ENCODE data around the gene CACNG1.

The CACNG1 gene

DNA sequence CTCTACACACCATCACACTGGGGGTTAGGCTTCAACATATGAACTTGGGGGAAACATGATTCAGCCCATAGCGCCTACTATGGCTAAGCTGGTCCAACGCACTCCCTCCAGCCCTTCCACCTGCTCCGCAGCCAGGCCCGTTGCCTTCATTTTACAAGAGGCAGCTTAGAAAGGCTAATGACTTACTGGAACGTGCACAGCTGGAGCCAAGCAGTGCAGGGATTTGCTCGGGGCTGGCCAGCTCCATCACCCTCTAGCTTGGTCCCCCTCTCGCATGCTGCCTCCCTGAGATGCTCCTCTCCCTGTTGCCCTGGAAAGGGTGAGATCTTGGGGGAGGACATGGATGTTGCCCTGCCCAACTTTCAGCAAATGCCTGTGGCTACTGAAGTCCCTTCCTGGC is 2.8 kb upstream of the CACNG1 start:
- Histone ChIP-seq H3K27ac (ENCODE audit: low read length) (no peak overlapping the region), H3K9me3 (ENCODE audit: insufficient read depth, low read length, severe bottlenecking) (no peaks in the 10 kb centered on the region), H3K4me3 (ENCODE audit: low read depth in 1 of 2, low read length in 2 of 2) (no peak overlapping the region), H3K79me2 (ENCODE audit: insufficient read depth, low read length) (no peaks in the 10 kb centered on the region), H3K36me3 (ENCODE audit: insufficient read depth, low read length) (no peaks in the 10 kb centered on the region), H3K9ac (ENCODE audit: low read depth, low read length) (no peak overlapping the region), H4K20me1 (ENCODE audit: insufficient read depth, low read length) (no peaks in the 10 kb centered on the region), H3K4me1 (ENCODE audit: insufficient read depth, low read length) (no peaks in the 10 kb centered on the region), H3K4me2 (ENCODE audit: insufficient read depth, low read length) (no peak overlapping the region), H3K27me3 (ENCODE audit: insufficient read depth, low read length, poor library complexity) (no peaks in the 10 kb centered on the region), H2AFZ (ENCODE audit: low read depth, low read length) (no peak overlapping the region)
- ATAC-seq (ENCODE audit: insufficient read depth, low read depth) (no peak), DNase-seq (no peak)
- no peak for TF ChIP-seq EZH2 (IDR thresholded peaks at IDR 0.05; ENCODE audit: borderline replicate concordance, low read depth, low read length, severe bottlenecking)
- TF ChIP-seq, protein P1, sequence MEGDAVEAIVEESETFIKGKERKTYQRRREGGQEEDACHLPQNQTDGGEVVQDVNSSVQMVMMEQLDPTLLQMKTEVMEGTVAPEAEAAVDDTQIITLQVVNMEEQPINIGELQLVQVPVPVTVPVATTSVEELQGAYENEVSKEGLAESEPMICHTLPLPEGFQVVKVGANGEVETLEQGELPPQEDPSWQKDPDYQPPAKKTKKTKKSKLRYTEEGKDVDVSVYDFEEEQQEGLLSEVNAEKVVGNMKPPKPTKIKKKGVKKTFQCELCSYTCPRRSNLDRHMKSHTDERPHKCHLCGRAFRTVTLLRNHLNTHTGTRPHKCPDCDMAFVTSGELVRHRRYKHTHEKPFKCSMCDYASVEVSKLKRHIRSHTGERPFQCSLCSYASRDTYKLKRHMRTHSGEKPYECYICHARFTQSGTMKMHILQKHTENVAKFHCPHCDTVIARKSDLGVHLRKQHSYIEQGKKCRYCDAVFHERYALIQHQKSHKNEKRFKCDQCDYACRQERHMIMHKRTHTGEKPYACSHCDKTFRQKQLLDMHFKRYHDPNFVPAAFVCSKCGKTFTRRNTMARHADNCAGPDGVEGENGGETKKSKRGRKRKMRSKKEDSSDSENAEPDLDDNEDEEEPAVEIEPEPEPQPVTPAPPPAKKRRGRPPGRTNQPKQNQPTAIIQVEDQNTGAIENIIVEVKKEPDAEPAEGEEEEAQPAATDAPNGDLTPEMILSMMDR (IDR thresholded peaks at IDR 0.05; ENCODE audit: borderline replicate concordance, extremely low read depth, low read length, poor library complexity, severe bottlenecking), result no peak

DNA sequence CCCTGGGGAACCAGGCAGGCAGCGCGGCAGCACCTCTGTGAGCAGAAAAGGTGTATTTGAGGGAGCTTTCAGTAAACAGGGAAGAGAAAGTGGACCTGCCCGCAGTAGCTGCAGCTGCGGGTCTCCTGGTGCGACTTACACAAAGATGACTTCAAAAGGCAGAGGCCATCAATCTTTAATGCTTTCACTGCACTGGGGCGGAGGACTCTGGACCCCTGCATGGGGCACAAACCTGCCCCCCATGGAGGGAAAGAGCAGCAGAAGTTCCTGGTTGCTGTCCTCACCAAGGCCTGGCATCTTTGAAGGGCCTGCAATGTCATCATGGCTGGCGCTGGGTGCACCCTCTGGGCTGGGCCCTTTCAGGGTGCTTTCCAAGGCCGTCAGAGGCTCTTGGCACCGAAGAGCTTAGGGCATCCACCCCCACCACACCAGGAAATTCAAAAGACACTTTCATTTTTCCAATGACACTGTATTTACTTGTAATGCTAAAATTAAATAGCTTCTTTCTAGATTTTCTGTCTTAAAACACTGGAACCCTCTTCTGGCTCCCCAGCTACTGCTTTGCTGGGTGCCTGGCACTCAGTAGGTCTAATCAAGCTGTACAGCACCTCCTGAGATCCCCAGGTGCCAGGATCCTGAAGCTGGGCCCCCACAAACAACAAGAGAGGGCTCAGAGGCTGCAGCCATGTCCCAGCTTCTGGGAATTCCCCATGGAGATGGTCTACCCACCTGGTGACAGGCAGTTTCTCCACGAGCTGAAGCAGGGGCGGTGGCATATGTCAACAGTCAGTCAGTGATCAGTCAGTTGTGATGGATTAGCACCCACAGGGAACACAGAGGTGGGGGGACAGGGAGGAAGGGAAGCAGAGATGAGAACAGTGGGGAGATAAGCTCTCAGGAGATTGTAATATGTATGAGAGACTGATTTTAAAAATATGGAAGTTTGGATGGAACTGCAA is 2.1 kb upstream of the CACNG1 start:
- DNase-seq (no peak), ATAC-seq (ENCODE audit: insufficient read depth, low read depth) (no peak)
- H4K20me1 ChIP-seq (ENCODE audit: insufficient read depth, low read length), result no peaks in the 10 kb centered on the region
- H3K27me3 ChIP-seq (ENCODE audit: insufficient read depth, low read length, poor library complexity), result no peaks in the 10 kb centered on the region
- H3K36me3 ChIP-seq (ENCODE audit: insufficient read depth, low read length), result no peaks in the 10 kb centered on the region
- no peaks in the 10 kb centered on the region for H3K79me2 ChIP-seq (ENCODE audit: insufficient read depth, low read length)
- H3K9me3 ChIP-seq (ENCODE audit: insufficient read depth, low read length, severe bottlenecking), result no peaks in the 10 kb centered on the region
- no peak overlapping the region for H3K9ac ChIP-seq (ENCODE audit: low read depth, low read length)
- no peaks in the 10 kb centered on the region for H3K4me1 ChIP-seq (ENCODE audit: insufficient read depth, low read length)
- no peak overlapping the region for H3K4me2 ChIP-seq (ENCODE audit: insufficient read depth, low read length)
- TF ChIP-seq EZH2 (IDR thresholded peaks at IDR 0.05; ENCODE audit: borderline replicate concordance, low read depth, low read length, severe bottlenecking), result no peak
- H3K27ac ChIP-seq (ENCODE audit: low read length), result no peak overlapping the region
- no peak overlapping the region for H3K4me3 ChIP-seq (ENCODE audit: low read depth in 1 of 2, low read length in 2 of 2)
- no peak overlapping the region for H2AFZ ChIP-seq (ENCODE audit: low read depth, low read length)

DNA sequence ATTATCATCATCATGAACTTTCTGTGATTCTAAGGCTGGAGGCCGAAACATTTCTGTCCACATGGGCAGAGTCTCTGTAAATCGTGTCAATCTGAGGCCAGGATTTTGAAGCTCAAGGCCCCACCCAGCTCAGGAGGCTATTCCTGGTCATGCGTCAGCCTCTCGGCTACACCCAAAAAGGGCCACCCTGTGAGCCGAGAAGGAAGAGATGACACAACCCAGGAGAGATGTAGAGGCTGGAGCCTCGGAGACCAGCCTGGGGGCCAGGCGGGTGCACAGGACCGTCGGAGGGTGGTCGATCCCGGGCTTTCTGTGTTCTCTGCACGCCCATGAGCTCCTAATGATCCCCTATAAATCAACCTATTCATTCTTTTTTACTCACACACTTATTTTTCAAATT is 1.1 kb upstream of the CACNG1 start:
- no peak for TF ChIP-seq EZH2 (IDR thresholded peaks at IDR 0.05; ENCODE audit: borderline replicate concordance, low read depth, low read length, severe bottlenecking)
- TF ChIP-seq, protein P1 (IDR thresholded peaks at IDR 0.05; ENCODE audit: borderline replicate concordance, extremely low read depth, low read length, poor library complexity, severe bottlenecking), result no peak
- Histone ChIP-seq H3K36me3 (ENCODE audit: insufficient read depth, low read length) (no peaks in the 10 kb centered on the region), H3K4me2 (ENCODE audit: insufficient read depth, low read length) (no peak overlapping the region), H3K9me3 (ENCODE audit: insufficient read depth, low read length, severe bottlenecking) (peaks cover 7% of the 10 kb centered on the region), H4K20me1 (ENCODE audit: insufficient read depth, low read length) (no peaks in the 10 kb centered on the region), H3K79me2 (ENCODE audit: insufficient read depth, low read length) (no peaks in the 10 kb centered on the region), H3K27ac (ENCODE audit: low read length) (no peak overlapping the region), H3K9ac (ENCODE audit: low read depth, low read length) (no peak overlapping the region), H2AFZ (ENCODE audit: low read depth, low read length) (no peak overlapping the region), H3K4me1 (ENCODE audit: insufficient read depth, low read length) (no peaks in the 10 kb centered on the region), H3K4me3 (ENCODE audit: low read depth in 1 of 2, low read length in 2 of 2) (no peak overlapping the region), H3K27me3 (ENCODE audit: insufficient read depth, low read length, poor library complexity) (no peaks in the 10 kb centered on the region)
- no peak for DNase-seq
- ATAC-seq (ENCODE audit: insufficient read depth, low read depth), result no peak

GRCh38 chr17:67044940-67045339 is 586 bp downstream of the CACNG1 start:
- Histone ChIP-seq H3K9me3 (ENCODE audit: insufficient read depth, low read length, severe bottlenecking) (peaks cover 21% of the 10 kb centered on the region), H3K27ac (ENCODE audit: low read length) (no peak overlapping the region), H3K36me3 (ENCODE audit: insufficient read depth, low read length) (no peaks in the 10 kb centered on the region), H3K27me3 (ENCODE audit: insufficient read depth, low read length, poor library complexity) (no peaks in the 10 kb centered on the region), H3K9ac (ENCODE audit: low read depth, low read length) (no peak overlapping the region), H3K4me2 (ENCODE audit: insufficient read depth, low read length) (no peak overlapping the region), H2AFZ (ENCODE audit: low read depth, low read length) (no peak overlapping the region), H3K4me1 (ENCODE audit: insufficient read depth, low read length) (no peaks in the 10 kb centered on the region), H4K20me1 (ENCODE audit: insufficient read depth, low read length) (no peaks in the 10 kb centered on the region), H3K4me3 (ENCODE audit: low read depth in 1 of 2, low read length in 2 of 2) (no peak overlapping the region), H3K79me2 (ENCODE audit: insufficient read depth, low read length) (no peaks in the 10 kb centered on the region)
- TF ChIP-seq, protein P1 (IDR thresholded peaks at IDR 0.05; ENCODE audit: borderline replicate concordance, extremely low read depth, low read length, poor library complexity, severe bottlenecking), result no peak
- TF ChIP-seq EZH2 (IDR thresholded peaks at IDR 0.05; ENCODE audit: borderline replicate concordance, low read depth, low read length, severe bottlenecking), result no peak
- ATAC-seq (ENCODE audit: insufficient read depth, low read depth) (no peak), DNase-seq (no peak)
